Daoy (cell line): ENCODE measurements around the gene CASP5. TPM values are rescaled to one million over a fixed set of nuclear protein-coding genes. Genes with fewer than 3 reads are reported as not detected.
"Not testable (repeated sequence)": the region's sequence is repeated elsewhere in the genome, so short reads cannot be mapped to it uniquely, and the experiment has no call there.

ENCODE experiments used
- DNase-seq: peaks from one replicate; pipeline ENCODE4 v3.0.0-alpha.2; 2015; ENCODE audit warnings: low read depth
- total RNA-seq: library from RNA; depleted of rRNA; stranded (reverse); fragments of >200 nt; shearing (Covaris generic); gene quantifications from 2 replicates; pipeline ENCODE4 v1.2.3, GENCODE V29; 2014; rRNA removed

CASP5 gene
- not detected in 2 replicates for total RNA-seq

DNA sequence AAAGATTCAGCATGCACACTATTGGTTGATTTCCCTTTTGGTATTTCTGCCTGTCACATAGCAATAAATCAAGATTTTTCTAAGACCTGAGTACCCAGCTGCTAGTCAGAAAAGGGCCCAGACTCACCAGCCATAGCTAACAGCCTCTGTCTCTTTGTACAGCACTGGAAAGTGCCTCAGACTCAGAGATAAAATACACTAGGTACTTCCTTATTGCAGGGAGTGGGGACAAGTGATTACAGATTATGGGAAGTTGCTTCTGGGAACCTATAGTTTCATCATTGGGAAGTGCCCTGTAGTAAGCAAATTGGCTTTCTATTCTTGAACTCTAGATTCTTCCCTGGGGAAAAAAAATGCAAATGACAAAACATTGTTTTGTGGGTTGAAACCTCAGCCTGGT, at the start of gene CASP5:
Gene CASP5 (minus strand): TSS at position 166 of the 400 bp plus-strand sequence. CDS start 32 bp downstream, at position 134.
- DNase-seq: no peak

DNA sequence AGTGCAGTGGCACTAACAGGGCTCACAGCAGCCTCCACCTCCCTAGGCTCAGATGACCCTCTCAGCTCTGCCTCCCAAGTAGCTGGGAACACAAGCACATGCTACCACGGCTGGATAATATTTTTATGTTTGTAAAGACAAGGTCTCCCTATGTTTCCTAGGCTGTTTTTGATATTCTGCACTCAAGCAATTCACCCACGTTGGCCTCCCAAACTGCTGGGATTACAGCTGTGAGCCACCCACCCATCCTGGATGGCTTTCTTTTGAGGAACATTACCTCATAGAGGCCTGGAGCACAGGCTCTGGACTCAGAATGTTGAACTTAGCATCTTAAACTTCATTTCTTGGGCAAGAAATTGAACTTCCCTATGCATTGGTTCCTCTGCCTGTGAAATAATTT, 49.1 kb upstream of the CASP5 start:
- not testable (repeated sequence) for DNase-seq

DNA sequence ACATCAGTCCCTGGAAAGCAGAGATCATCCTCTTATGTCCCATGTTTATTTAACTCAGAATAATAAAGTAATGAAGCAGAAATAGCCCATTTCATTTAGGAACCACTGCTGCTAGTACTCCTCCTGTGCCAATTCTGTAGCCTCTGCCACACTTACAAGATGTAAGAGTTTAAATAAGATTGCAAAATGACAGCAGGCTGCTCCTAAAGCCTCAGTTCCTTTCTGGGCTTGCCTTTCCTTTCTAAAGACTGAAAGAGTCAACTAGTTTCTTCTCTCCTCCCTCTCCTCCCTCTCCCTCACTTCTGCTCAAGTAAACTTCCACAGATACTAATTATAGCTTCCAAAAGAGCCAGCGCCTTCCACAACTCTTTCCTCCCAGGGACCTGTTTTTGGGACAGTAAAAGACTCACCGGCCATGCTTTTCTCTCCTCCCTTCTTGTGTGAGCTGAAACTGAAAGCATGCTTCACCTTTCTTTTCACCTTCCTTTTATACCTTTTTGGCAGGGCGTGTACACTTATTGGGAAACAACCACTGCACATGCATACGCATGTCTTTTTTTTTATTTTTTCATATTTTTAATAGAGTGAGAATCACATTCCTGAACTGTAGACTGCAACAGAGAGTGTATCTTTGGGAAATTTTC, 48.2 kb upstream of the CASP5 start:
- DNase-seq: no peak

DNA sequence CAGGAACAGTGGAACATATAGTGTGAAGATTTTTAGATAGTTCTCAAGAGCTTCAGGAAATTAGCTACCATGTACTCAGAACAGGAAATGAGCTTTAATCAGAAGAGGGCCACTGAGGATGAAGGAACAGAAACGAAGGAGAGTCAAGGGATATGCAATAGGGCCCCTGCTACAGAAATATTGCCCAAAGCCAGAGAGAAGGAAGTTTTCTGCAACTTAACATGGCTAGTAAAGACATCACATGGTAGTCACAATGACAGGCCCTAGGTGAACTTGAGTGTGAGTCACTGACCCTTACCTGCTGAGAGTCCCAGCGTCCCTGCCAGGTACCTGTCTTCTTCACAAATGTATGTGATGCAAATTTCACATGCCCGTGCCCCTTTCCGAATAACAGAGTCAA, 47.3 kb upstream of the CASP5 start:
- DNase-seq: no peak

DNA sequence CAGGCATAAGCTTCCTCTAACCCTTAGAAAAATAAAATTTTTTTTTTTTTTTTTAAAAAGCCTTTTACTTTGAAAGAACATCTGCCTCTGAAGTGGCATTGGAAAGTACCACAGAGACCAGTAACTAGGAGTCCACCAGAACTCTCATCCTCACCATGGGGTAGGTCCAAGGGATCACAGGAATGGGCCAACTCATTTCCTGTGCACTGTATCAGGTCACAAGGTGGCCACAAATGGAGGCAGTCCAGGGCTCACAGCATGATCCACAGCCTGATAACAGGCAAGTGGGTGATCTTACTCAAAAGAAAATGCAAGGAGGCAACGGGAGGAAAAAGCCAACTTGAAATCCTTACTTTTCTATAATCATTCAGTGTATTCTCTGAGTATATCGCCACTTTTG, 46.8 kb upstream of the CASP5 start:
- not testable (repeated sequence) for DNase-seq

DNA sequence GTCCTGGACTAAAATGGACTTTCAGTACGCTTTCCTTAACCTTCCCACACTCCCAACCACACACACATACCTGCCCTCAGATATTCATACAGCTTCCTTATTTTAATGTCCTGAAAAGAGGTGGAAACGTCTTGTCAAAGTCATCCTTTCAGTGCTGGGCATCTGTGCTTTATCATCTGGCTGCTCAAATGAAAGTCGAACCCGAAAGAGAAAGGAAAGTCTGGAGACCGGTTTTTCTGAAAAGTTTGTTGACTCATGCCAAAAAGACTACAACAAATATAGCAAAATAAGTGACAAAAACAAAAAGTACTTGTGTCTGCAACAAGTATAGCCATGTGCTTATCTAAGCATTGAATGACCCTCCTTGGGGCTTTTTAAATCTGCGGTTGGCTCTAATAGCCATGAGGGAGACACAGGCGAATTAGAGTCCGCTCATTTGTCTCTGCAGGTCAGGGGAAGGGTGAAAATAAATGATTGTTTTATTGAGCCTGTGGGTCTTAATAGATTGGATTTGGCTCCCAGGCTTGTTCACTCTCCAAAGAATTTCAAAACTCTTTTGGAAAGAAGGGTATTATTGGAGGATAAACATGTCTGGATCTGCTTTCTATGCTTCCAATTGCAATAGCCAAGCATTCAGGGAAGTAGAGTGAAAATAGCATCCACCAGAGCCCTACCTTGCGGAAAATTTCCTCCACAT, 40.4 kb upstream of the CASP5 start:
- not testable (repeated sequence) for DNase-seq

DNA sequence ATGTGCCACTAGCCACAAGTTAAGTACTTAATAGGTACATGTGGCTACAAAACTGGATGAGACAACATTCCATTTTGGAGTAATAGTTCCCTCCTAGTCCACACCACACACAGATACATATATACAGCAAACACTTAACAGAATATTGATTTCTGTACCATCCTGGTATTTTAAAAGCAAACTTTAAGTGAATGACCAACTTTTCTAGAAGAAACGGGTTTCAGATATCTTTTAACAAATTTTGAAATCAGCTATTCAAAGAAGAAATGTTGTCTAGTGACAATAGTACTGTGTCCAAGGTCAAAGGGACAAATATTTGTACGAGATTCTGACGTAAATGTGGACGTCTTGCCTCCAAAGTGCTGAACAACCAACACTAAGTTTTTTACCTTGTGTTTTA, 34.5 kb upstream of the CASP5 start:
- no peak for DNase-seq

DNA sequence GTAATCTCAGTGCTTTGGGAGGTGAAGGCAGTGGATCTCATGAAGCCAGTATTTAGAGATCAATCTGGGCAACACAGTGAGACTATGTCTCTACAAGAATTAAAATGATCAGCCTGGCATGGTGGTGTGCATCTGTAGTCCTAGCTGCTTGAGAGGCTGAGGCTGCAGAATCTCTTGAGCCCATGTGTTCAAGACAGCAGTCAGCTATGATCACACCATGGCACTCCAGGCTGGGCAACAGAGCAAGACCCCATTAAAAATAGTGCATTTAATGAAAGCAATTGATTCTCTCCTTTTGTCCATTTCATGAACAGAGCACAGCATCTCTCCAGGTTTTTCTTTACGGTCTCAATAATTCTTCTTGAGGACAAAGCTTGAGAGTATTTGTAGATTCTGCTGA, 33.5 kb upstream of the CASP5 start:
- no peak for DNase-seq

DNA sequence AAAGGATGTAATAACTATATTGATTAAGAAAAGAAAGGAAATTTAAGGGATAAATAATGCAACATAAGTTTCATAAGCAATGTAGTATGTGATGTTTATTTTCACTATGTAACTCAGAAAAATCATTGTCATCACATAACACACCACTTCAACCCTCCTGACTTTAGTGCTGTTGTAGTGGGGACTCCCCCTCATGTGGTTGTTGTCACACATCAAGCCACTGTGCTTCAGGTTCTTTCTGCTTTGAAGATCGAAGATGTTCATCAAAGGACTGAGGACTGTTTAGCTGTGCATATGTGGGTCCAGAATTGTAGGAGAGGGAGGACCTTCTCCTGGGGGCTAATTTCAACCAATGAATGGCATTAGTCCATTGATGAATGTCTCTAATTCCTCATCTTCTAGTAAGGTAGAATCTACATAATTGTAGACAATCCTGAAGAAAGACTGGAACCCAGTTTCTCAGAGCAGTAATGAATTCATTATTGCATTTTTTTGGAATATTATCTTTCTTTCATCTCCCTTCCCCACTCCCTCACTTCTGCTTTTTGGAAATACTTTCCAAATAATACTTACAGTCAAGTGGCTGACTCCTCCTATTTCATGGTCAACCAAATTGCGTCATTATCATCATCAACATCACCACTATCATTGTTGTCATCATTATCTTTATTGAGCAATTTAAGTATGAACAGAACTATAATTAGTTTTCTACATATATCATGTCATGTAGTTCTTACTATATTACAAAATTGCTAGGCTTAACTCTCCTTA, 31.9 kb upstream of the CASP5 start:
- DNase-seq: no peak

DNA sequence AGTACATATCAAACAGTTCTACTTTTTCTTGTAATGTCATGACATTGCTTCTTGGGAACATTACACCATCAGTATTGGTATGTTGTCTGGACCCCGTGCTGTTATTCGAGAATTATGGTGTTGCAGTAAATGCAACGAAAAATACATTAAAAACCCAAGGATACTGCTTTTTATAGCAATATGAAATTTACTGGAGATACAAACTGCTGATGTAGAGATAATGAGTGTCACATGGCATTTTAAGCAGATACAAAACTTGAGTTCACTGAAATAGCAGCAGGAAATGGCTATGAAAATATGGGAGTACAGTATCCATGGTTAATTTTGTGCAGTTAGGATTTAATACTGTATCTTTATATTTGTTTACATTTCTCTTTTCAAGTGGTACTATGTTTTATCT, 29.5 kb upstream of the CASP5 start:
- no peak for DNase-seq

DNA sequence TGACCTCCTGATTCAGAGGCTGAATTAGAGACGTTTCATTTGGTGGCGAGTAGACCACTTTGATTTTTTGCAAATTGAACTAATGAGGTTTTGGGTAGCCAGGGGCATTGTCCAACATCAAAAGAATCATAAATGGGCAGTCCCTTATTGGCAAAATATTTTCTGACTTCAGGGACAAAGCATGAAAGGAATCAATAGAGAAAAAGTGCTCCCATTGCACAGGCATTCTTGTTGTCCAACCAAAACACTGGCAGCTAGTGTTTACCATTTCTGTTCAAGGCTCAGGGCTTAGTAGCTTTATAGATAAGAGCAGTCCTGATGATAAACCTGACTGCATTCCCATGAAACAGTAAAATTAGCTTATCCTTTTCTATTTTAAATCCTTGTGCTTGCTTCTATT, 28.6 kb upstream of the CASP5 start:
- DNase-seq: no peak

DNA sequence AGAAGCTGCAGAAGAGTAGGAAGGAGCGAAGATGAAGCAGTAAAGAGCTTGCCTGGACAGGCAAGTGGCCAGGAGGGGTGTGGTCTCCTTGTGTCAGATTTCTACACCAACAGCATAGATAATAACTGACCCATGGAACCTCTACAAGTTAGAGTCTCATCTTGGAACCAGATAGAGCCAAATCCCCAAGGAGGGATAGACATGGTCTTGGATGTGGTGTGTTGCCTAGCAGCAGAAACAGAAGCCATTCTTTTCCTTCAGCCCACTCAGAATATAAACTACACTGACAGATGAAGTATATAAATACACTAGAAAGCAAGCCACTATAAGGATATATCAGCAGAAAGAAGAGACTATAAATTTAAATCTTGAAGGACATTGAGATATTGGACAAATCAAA, 26.5 kb upstream of the CASP5 start:
- no peak for DNase-seq

DNA sequence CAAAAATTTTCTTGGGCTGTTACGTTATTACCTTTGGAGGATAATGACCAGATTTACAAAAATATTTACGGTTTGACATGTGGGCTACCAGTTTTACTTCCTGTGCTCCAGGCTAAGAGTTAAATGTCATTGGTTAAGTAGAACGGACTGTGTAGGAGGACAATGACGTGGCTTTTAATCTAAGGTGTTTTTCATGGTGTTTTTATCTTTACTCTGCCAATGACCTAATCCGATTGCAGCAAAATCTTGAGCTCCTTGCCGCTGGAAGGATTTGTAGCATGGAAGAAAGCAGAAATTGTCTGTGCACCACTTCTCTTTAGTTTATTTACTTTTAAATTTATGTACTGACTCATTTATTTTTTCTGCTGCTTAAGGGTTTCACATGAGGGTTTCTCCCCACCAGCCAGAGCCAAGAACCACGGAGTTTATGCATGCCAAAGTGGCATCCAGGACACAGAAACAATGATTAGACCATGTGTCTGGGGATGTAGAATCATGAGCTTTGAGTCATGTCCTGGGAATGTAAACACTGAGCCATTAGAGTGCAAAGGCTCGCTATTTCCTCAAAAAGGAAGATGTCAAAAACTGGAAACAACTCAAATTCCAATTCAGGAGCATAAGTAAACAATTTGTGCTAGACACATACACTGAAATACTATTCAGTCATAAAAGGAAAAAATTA, 24.1 kb upstream of the CASP5 start:
- peak; percentile 95 for DNase-seq

DNA sequence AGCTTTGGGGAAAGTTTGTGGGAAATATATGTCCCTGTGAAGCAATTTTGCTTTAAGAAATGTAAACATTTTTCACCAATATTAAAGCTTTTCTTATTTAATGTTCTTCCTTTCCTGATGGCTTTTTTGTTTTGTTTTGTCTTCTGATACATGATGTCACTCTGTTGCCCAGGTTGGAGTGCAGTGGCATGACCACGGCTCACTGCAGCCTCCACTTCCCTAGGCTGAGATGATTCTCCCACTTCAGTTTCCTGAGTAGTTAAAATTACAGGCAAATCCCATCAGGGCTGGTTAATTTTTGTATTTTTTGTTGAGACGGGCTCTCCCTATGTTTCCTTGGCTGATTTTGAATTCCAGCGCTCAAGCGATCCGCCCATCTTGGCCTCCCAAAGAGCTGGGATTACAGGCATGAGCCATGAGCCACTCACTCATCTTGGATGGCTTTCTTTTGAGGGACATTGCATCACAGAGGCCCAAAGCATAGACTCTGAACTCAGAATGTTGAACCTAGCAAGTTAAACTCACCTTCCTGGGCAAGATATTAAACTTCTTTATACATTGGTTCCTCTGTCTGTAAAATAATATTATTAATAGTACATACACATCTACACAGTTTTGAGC, 22.8 kb upstream of the CASP5 start:
- DNase-seq: no peak

DNA sequence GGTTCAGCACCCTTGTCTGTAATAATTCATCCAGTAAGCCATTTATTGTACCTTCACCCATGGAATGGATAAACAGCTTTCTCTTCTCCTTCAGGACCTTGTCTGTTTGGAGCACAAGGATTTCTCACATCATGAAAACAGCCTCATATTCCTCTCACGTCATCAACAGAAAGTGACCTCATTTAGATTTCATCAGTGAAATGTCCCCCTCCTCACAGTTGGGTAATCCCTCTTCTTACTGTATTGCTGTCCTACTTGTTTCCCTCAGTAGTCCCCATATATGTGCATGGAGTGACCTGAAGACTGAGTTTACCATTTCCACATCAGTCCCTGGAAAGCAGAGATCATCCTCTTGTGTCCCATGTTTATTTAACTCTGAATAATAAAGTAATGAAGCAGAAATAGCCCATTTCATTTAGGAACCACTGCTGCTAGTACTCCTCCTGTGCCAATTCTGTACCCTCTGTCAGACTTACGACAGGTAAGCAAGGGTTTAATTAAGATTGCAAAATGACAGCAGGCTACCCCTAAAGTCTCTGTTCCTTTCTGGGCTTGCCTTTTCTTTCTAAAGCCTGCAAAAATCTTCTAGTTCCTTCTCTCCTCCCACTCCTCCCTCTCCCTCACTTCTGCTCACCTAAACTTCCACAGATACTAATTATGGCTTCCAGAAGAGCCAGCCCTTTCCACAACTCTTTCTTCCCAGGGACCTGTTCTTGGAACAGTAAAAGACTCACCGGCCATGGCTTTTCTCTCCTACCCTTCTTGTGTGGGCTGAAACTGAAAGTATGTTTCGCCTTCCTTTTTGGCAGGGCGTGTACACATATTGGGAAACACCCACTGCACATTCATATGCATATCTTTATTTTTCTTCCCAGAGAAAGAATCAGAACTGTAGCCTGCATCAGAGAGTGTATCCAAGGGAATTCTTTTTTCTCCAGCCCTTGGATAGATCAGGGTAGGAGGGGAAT, 21.9 kb upstream of the CASP5 start, which contains the start of gene CARD16:
Gene CARD16 (minus strand): TSS at position 779 of the 968 bp plus-strand sequence. CDS start 38 bp downstream, at position 741.
- peak; percentile 73 for DNase-seq

DNA sequence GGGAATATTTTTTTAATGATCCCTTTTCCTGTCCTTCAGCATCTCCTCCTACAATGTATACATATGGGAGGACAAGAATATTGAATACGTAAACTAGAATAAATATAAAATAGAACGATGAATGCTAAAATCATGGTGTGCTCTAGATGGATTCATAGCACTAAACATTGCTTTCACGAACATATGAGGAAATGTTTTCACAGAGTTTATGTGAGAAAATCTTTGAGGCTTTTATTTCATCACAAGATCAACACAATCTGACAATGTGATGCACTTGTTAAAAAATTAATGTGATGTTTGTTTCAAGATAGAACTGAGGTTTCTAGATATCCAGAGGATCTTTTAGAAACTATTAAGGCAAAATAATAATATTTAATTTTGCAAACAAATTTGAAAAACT, 19.2 kb upstream of the CASP5 start:
- no peak for DNase-seq

DNA sequence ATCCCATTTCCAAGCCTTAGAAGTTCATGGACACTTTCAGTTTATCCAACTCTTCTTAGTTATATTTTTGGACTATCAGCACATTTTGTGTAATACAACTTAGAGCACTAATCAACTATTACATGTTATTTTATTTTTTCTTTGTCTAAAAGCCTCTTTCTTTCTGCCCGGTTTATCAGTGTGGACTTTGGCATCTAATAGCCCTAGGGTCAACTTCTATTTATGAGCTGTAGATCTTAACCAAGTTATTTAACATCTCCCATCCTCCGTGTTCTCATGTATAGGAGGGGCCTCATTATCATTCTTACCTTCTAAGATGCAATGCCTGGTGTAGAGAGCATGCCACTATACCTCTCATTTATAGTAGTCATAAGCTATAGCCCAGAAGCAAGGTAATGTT, 17.7 kb upstream of the CASP5 start:
- no peak for DNase-seq

DNA sequence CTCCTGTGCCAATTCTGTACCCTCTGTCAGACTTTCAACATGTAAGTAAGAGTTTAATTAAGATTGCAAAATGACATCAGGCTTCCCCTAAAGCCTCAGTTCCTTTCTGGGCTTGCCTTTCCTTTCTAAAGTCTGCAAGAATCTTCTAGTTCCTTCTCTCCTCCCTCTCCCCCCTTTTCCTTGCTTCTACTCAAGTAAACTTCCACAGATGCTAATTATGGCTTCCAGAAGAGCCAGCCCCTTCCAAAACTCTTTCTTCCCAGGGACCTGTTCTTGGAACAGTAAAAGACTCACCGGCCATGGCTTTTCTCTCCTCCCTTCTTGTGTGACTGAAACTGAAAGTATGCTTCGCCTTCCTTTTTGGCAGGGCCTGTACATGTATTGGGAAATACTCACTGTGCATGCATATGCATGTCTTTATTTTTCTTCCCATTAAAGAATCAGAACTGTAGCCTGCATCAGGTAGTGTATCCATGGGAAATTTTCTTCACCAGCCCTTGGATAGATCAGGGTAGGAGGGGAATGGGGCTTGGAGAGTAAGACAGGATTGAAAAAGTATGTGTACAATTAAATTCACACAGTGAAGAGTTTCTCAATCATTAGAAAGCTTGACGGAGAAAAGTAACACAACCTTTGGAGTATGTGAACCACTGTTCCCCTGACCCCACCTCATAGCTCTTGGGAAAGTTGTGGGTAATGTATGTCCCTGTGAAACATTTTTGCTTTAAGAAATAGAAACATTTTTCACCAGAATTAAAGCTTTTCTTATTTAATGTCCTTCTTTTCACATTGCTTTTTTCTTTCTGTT, 12.0 kb upstream of the CASP5 start, which contains the start of gene CASP1:
Gene CASP1 (minus strand): TSS at position 332 of the 808 bp plus-strand sequence. CDS start 31 bp downstream, at position 301.
- peak; percentile 48 for DNase-seq

DNA sequence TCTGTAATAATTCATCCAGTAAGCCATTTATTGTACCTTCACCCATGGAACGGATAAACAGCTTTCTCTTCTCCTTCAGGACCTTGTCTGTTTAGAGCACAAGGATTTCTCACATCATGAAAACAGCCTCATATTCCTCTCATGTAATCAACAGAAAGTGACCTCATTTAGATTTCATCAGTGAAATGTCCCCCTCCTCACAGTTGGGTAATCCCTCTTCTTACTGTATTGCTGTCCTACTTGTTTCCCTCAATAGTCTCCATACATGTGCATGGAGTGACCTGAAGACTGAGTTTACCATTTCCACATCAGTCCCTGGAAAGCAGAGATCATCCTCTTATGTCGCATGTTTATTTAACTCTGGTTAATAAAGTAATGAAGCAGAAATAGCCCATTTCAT, 11.4 kb upstream of the CASP5 start:
- DNase-seq: not testable (repeated sequence)
